OCI-LY1 (cell line): ENCODE measurements around the gene SRRD.

ENCODE experiments used
- CTCF ChIP-seq: fragments of 200-600 bp; sonication (generic), shearing (Covaris generic); IDR thresholded peaks from 2 replicates; pipeline ENCODE4 v1.5.1; 2017; ENCODE audit warnings: mild to moderate bottlenecking, antibody characterized with exemption, low read length, moderate library complexity, mixed read lengths
- EZH2 ChIP-seq: fragments of 200-600 bp; sonication (generic), shearing (Covaris generic); IDR thresholded peaks from 2 replicates; pipeline ENCODE4 v1.8.0; 2017; ENCODE audit warnings: borderline replicate concordance, mixed run types, mild to moderate bottlenecking, antibody characterized with exemption, low read length, moderate library complexity, mixed read lengths

- TF ChIP-seq CTCF (no peak), EZH2 (no peak)
These were observed 10.8 kb downstream of the SRRD start for GRCh38 chr22:26494506-26494905.
